Endometrium (tissue), 2 donors: Measurements from ENCODE around the gene CTSW.

Experiments used
- FAIRE-seq: peaks from 2 replicates; lab custom pipeline; 2012; peaks lifted over from hg19 to GRCh38; lab: Jason Lieb, UNC
- donor health status: control.
- donor health status: control.

CTSW gene

GRCh38 chr11:65906602-65907001, 27.0 kb downstream of the CTSW start:
- no peak for FAIRE-seq

DNA sequence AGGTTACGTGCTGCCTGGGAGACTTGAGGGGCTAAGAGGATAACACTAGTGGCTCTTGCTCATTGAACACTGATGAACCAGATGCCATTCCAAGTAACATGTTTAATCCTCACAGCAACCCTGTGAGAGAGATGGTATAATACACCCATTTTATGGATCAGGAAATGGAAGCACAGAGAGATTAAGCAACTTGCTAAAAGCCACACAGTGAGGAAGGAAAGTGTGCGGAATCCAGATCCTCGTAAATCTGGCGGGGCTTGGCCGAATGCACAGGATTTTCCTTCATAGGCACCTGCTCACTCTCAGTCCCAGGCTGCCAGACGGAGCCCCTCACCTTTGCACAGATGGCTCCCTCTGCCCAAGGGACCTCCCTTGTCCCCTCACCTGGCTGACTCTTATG, 28.2 kb downstream of the CTSW start:
- no peak for FAIRE-seq

- FAIRE-seq, result no peak
Observed at GRCh38 chr11:65911682-65912568, 32.3 kb downstream of the CTSW start.

GRCh38 chr11:65912845-65913244, 33.2 kb downstream of the CTSW start:
- no peak for FAIRE-seq

GRCh38 chr11:65915101-65915820, 35.6 kb downstream of the CTSW start:
- FAIRE-seq, result no peak

- FAIRE-seq, result no peak
Observed at GRCh38 chr11:65915821-65916251, 36.2 kb downstream of the CTSW start.

DNA sequence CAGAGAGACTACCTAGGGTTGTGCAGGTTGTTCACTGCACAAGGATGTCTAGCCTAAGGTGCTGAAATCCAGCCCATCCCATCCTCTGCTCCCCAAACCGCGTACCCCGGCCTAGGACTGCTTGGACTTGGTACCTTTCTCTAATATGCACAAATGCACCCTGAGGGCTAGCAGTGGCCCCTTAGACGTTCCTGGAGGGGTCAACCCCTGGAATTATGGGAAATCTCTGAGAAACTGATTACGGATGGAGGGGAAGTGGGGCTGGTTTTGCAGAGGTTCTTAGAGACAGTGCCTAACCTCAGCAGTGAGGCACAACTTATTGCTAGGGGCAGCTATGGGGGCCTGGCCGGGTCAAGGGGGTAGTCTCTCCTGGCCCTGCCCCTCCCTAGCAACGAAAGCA, 36.8 kb downstream of the CTSW start:
- FAIRE-seq, result no peak

DNA sequence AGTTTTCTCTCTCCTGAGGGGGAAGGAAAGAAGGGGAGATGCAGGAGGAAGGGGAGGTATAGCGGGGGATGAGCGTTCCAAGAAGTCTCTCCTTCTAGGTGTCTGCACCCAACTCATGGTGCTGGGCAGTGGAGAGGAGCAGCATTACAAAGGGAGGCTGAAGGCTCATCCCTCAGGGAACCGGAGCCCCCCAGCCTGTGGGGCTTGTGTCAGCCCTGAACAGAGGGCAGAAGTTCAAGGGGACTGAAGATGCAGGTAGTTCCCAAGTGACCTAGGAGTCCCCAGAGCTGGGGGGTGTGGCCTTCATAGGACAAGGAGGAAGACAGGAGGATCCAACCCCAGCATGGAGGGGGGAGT, 37.4 kb downstream of the CTSW start:
- no peak for FAIRE-seq

- no peak for FAIRE-seq
Observed at GRCh38 chr11:65917434-65918210, 38.0 kb downstream of the CTSW start.

DNA sequence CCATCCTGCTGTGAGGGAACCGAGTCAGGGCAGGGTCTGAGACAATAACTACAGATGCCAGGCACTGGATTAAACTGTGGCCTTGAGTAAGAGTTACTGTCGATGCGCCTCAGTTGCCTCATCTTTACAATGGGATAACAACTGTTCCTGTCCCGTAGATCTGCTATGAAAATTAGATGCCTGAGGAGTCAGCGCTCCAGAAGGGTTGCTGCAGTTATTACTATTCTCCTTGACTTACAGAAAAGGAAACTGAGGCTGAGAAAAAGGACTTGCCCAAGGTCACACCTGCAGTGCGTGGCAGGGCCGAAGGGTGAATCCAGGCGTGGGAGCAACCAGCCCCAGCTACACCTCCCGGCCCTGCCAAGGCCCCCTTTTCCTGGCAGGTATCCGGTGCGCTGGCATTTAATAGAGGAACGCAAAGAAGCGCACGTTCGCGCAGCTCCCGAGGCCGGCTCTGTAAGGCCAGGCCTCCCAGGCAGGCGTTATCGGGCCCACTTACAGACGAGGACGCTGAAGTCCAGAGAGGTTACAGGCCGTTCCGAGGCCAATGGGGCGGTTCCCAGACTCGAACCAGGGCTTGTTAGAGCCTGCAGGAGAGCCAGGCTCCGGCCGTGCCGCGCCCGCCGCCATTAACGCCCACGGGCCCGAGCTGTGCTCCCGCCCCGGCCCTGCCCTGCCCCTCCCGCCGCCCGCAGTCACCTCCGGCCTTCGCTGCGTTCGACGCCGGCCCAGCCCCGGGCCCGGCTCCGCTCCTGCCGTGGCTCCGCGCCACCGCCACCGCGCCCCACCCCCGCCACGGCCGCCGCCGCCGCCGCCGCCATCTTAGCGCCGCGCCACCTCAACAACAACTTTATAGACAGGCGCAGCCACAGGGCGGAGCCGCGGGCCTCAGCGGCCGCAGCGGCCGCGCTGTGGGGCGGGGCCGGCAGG, 38.8 kb downstream of the CTSW start, which contains the start of gene C11orf68:
Gene C11orf68, minus strand, starts transcription at position 852 of the 930 bp plus-strand sequence. Its CDS starts 31 bp downstream, at position 821.
- FAIRE-seq, result no peak

GRCh38 chr11:65919141-65919572, 39.5 kb downstream of the CTSW start, which contains the start of gene DRAP1:
Gene DRAP1, plus strand, starts transcription at chr11:65919426. Its CDS starts 76 bp downstream, at chr11:65919502.
- no peak for FAIRE-seq

- FAIRE-seq, result no peak
Observed at GRCh38 chr11:65919573-65920371, 40.1 kb downstream of the CTSW start.

- no peak for FAIRE-seq
Observed at GRCh38 chr11:65920372-65920802, 40.8 kb downstream of the CTSW start.

- FAIRE-seq, result no peak
Observed at GRCh38 chr11:65921033-65921555, 41.5 kb downstream of the CTSW start.

- FAIRE-seq, result no peak
Observed at GRCh38 chr11:65921876-65922275, 42.2 kb downstream of the CTSW start.

DNA sequence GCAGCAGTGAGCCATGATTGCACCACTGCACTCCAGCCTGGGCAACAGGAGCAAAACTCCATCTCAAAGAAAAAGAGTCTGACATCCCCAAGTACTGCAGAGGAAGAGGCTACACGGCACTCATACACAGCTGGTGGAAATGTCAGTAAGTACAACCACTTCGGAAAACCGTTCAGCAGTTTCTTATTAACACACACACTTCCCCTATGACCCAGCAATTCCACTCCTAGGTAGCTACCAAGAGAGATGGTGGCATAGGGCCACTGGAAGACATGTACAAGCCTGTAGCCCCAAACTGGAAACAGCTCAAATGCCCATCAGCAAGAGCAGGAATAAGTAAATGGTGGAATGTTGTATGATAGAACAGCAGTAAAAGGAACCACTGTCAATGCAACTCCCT, 42.9 kb downstream of the CTSW start:
- no peak for FAIRE-seq

- no peak for FAIRE-seq
Observed at GRCh38 chr11:65925397-65925796, 45.8 kb downstream of the CTSW start.

DNA sequence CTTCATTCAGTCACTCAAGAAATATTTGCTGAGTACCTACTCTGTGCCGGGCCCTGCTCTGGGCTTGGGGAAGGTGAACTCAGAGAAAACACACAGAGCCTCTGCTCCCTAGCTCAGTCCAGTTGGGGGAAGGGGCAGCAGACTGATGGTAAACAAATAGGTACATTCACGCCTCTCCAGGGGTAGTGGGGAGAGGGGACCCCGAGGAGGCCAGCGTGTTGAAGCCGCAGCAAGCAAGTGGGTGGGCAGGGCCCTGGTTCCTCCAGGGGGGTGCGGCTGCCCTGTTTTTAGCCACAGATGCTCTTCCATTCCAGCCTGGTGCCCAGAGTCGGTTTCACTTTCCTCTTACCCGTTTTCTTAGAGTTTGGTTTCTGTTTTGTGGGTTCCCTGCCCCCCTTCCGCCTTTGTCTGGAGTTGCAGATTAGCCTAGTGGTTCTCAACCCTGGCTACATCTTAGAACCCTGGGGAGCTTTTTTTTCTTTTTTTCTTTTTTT, 48.3 kb downstream of the CTSW start:
- no peak for FAIRE-seq

DNA sequence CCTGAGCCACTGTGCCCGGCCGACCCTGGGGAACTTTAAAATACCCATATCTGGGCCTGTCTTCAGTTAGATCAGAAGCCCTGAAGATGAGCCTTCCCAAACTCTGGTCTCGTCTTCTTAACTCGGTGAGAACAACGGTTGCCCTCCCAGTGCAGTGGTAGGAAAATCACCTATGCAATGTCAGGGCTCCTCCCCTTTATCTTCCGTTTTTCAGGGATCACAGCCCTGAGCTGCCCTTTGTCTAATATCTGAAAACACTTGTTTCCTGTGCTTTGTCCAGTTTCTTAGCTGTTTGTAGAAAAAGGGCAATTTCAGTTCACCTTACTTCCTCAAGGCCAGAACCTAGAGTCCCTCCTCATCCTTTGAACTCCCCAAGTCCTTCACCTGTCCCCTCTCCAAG, 49.0 kb downstream of the CTSW start:
- FAIRE-seq, result no peak
